HCT116 (cell line): ENCODE measurements around the gene EWSR1.
"Not testable (repeated sequence)": the region's sequence is repeated elsewhere in the genome, so short reads cannot be mapped to it uniquely, and the experiment has no call there.

Experiments
- EGR1 ChIP-seq: IDR thresholded peaks from 2 replicates; pipeline ENCODE4 v1.6.1; 2012; ENCODE audit warnings: low read depth
- POLR2AphosphoS5 ChIP-seq: IDR thresholded peaks from 2 replicates; pipeline ENCODE4 v1.6.1; 2011; ENCODE audit warnings: mild to moderate bottlenecking, low read depth, low read length, moderate library complexity
- SP1 ChIP-seq: IDR thresholded peaks from 2 replicates; pipeline ENCODE4 v1.6.1; 2012; ENCODE audit warnings: low read depth
- TF ChIP-seq, protein P1 (sequence below), 3 experiments: fragments of 200-600 bp in 1 of 3; sonication (generic) in 1 of 3; IDR thresholded peaks in 2 of 3; conservative IDR thresholded peaks in 1 of 3; 2 replicates each; pipeline ENCODE4 v1.5.1; 2012 to 2017; ENCODE audit warnings: low read depth in 2 of 3, low read length in 2 of 3, antibody characterized with exemption in 1 of 3, borderline replicate concordance in 1 of 3, control low read depth in 1 of 3, mild to moderate bottlenecking in 1 of 3, mixed read lengths in 1 of 3, mixed run types in 1 of 3, moderate library complexity in 1 of 3; ENCODE audit not compliant: insufficient read depth in 1 of 3

DNA sequence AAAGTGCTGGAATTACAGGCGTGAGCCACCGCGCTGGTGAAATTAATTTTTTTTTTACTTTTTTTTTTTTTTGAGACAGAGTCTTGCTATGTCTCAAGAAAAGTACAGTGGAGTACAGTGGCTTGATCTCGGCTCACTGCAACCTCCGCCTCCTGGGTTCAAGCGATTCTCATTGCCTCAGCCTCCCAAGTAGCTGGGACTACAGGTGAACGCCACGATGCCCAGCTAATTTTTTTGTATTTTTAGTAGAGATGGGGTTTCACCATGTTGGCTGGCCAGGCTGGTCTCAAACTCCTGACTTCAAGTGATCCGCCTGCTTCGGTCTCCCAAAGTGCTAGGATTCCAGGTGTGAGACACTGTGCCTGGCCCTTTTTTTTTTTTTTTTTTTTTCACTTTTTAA, 20.2 kb upstream of the EWSR1 start:
- TF ChIP-seq SP1, POLR2AphosphoS5, EGR1: not testable (repeated sequence)
- TF ChIP-seq, protein P1, sequence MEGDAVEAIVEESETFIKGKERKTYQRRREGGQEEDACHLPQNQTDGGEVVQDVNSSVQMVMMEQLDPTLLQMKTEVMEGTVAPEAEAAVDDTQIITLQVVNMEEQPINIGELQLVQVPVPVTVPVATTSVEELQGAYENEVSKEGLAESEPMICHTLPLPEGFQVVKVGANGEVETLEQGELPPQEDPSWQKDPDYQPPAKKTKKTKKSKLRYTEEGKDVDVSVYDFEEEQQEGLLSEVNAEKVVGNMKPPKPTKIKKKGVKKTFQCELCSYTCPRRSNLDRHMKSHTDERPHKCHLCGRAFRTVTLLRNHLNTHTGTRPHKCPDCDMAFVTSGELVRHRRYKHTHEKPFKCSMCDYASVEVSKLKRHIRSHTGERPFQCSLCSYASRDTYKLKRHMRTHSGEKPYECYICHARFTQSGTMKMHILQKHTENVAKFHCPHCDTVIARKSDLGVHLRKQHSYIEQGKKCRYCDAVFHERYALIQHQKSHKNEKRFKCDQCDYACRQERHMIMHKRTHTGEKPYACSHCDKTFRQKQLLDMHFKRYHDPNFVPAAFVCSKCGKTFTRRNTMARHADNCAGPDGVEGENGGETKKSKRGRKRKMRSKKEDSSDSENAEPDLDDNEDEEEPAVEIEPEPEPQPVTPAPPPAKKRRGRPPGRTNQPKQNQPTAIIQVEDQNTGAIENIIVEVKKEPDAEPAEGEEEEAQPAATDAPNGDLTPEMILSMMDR (IDR thresholded peaks at IDR 0.05 in 2 of 3, conservative IDR thresholded peaks at IDR 0.05 in 1 of 3; ENCODE audit: borderline replicate concordance in 1 of 3, insufficient read depth in 1 of 3, low read depth in 2 of 3, low read length in 2 of 3) = not testable (repeated sequence)
